Cerebellar cortex (tissue), 1 donor: Measurements from ENCODE around the gene ESYT2.
"Not testable (repeated sequence)": the region's sequence is repeated elsewhere in the genome, so short reads cannot be mapped to it uniquely, and the experiment has no call there.

Source experiments
- DNase-seq: peaks from one replicate; pipeline ENCODE4 v3.0.0-alpha.2; 2015; ENCODE audit warnings: low spot score

The ESYT2 gene

DNA sequence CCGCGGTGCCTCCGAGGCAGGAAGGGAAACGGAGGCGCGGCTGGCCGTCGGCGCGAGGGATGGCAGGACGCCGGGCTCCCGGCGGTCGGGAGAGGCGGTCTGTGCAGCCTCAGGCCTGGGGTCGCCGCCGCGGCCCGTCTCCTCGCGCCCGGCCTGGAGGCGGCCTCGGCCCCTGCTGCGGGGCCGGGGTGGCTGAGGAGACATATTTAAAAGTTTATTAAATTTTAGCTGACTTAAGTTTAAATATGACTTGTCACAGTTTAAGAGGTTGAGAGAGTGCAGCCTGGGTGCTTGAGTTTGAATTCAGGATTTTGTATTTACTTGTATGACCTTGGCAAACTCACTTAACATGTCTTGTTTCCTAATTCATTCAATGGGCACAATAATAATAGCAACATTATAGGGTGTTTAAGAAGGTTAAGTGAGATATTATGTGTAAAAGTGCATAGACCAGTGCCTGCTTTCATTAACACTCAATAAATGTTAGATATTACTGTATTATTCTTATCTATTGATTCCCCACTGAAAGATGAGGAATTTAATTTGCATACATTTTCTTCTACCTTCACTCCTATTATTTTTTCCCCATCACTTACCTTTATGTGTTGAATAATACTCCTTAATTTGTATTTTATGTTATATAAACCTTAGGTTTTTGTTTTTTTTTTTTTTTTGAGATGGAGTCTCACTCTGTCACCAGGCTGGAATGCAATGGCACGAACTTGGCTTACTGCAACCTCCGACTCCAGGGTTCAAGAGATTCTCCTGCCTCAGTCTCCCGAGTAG is 27.8 kb upstream of the ESYT2 start:
- DNase-seq: no peak

DNA sequence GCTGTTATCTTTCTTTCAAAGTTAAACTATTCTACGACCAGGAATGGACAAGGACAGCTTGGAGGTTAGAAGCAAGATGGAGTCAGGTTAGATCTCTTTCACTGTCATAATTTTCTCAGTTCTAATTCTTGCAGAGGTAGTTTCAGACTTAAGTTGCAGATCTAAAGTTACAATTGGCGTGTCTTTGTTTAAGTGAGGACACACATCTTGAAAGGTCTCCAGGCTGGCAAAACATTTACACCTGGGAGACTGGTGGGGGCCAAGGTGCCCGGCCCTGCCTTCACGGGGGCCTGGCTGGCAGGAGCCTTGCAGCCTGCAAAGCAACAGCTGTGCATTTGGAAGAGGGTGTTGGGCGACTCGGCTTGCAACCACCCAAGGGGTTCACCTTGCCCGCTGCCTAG is 25.4 kb upstream of the ESYT2 start:
- no peak for DNase-seq

DNA sequence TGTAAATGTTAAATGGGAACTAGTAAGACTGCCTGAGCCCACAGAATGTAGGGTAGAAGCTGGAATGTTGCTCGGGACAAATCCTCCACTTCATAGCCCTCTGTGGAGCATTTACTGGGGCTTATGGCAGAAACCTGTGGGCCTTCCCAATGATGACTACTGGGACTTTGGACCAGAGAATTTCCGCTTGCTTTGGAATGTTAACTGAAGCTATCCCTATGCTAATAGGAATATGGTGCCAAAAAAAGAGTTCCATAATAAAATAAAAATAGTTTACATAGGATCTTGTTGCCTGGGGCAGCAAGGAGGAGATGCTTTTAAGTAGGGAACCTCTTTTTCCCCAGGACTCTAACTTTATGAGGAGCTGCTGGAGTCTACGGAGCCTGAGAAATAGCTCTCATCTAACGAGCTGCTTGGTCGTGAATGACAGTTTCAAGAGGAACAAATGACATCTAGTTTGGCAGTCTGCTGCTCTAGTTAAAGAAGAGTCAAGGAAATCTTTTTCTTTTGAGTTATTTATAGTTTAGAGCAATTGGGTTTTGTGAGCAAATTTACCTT is 21.3 kb upstream of the ESYT2 start:
- no peak for DNase-seq

DNA sequence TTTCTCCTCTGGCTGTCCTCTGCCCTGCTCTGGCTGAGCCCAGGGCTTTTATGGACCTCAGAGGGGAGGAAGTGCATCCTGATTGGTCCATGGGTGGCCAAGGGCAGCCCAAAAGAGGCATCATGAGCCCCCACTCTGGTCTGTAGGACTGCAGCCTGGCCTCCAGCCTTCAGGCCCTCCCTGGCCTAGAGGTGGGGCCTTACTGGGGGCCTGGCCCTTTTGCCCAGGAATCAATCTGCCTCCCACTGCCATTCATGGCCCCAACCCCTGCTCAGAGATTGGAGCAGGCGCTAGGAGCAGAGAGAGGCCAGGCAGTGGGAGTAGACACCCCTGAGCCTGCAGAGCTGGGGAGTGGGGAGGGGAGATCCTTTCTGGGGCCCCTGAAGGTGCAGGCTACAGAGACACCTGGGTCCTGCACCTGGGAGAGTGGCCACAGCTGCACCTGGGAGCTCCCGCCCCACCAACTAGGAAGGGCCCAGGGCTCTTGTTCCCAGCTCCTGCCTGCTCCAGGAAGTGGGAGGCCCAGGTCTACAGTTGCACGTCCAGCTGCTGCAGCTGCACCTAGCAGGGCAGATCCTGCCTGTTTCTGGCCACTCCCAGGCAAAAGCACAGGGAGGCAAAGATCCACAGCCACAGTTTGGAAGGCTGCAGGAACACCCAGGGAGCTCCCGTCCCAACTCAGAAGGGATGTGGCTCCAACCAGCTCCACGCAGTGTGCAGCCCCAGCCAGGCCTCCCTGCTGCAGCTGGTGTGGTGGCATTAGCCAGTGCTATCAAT is 20.6 kb upstream of the ESYT2 start:
- no peak for DNase-seq

DNA sequence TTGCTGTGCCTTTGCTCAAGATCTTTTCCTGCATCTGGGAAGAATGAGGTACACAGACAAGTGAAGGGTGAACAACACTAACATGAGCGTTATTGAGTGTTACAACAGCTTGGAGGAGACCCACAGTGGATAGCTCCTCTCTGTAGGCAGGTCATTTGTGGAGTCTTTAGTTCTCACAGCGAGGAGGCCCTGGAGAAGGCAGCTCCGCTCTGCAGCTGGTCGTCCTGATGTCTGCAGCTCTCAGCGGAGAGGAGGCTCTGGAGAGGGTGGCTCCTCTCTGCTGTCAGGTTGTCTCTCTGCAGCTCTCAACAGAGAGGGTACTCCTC is 20.1 kb upstream of the ESYT2 start:
- no peak for DNase-seq

DNA sequence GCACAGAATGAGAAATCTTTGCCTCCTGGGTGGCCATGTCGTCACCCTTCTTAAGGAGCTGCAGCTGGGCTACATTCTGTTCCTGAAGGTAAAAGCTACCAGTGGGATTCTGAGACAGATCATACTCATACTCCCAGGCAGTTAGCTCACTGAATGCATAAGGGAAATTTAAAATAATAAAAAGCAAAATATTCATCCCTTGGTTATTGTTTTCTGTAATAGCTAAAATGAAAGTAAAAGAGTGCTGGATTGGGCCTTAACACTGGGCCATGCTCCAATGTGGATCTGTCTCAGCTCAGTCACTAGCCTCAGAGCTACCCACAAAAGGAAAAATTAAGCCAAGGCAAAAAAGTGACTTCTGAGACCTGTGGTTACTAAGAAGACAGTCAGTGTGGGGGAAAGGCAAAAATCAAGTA is 18.1 kb upstream of the ESYT2 start:
- no peak for DNase-seq

DNA sequence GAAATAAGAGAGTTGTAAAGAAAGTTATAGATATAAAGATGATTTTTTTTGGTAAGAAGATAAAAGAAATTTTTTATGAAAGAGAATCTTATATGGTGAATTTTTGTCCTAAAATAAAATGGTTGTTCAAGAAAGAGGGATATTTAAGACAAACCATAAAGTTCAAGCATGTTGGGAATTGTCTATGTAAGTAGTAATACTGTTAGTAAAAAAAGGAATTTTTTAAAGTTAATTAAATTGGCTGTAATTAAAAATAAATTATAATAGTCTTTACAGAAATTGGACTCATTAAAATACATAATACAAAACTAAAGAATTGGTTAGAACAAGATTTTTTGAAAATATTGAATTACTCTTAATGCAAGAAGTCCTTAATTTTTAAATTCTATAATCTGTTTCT is 17.0 kb upstream of the ESYT2 start:
- no peak for DNase-seq

DNA sequence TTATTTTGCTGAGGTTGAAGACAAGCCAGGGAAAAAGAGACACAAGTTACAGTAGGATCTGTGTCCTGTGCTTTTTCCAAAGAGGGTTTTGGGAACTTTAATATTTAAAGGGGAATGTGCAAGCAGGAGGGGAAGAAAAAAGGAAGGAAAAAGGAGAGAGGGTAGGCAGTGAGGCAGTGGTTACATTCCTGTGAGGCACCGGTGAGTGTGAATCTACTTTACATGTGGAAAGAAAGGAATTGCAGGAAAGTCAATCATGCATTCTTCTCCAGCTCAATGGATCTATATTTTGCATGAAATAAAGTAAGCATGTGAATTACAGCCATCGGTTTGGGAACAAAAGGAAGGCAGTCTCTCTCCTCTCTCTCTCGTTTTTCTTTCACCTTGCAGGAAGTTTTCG is 14.5 kb upstream of the ESYT2 start:
- no peak for DNase-seq

DNA sequence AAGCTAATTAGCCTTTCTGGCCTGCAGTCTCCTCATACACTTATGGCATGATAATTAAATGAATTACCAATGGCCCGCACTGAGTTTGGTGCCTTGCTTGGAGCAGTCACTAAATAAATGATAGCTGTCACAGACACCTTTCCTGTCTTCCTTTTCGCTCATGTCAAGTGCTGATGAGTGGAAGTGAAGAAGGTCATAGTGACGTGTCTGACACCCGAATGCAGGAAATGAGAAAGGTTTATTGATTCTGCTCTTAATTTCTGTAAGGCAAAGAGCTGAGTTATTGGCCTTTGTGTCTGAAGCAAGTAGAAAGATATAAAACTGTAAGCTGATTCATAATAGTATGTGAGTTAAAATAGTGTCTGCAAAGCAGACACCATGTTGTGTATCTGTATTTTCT is 13.2 kb upstream of the ESYT2 start:
- DNase-seq: no peak

DNA sequence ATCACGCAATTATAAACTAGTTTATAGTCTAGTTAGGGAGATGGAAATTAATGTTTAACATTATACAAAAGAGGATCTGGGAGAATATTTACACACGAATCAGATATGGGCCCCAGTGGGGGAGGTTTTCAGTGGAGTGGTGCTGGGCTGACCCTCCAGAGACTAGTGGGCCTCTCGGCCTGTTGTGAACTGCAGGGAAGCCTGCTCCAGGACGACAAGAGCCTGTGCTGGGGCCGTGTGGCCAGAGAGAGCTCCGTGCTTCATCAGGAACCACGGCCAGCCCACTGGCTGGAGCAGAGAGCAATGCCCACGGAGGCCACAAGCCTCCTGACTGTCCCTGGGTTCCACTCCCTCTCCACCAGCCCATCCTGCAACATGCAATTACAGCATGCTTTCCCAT is 11.3 kb upstream of the ESYT2 start:
- DNase-seq: no peak

DNA sequence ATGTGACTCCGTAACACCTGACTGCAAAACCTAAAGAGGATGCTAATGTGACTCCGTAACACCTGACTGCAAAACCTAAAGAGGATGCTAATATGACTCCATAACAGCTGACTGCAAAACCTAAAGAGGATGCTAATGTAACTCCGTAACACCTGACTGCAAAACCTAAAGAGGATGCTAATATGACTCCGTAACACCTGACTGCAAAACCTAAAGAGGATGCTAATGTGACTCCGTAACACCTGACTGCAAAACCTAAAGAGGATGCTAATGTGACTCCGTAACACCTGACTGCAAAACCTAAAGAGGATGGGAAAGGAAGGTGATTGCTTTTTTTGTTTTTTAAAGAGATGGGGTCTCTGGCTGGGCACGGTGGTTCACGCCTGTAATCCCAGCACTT is 9.9 kb upstream of the ESYT2 start:
- not testable (repeated sequence) for DNase-seq

DNA sequence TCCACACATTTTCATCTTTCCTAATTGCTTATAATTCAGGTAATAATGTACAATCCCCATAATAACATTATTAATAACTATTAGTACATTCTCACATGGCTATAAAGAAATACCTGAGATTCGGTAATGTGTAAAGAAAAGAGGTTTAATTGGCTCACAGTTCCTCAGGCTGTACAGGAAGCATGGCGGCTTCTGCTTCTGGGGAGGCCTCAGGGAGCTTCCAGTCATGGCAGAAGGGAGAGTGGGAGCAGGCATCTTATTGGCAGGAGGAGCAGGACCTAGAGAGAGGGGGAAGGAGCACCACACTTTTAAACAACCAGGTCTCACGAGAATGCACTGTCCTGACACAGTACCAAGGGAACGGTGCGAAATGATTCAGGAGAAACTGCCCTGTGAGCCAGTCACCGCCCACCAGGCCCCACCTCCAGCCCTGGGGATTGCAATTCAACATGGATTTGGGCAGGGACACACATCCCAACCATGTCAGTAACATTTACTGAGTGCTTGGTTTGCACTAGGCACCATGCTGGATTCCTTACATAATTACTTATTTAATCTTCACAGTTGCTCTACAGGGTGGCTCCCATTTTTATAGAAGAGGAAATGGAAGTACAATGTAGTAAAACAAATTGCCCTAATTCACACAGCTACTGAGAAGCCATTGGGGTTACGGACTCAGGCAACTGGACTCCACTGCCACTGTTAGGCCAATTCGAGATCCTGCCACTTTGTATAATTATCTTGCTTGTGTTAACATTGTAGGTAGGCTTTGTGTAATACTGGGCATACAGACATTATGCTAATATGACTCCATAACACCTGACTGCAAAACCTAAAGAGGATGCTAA is 8.7 kb upstream of the ESYT2 start:
- no peak for DNase-seq

DNA sequence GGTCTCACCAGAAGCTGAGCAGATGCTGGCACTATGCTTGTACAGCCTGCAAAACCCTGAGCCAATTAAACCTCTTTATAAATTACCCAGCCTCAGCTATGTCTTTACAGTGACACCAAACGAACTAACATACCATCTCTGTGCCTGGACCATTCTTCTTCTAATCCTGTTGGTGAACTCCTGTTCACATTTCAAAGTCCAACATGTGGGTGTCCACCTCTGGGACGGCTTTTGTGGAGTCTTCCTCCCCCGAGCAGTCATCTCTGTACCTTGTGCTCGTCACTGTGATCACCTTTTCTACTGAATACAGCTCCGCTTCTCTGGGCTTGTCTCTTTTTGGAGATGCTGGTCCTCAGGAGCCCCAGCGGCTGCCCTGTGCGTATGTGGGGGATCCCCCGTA is 7.4 kb upstream of the ESYT2 start:
- DNase-seq: no peak

DNA sequence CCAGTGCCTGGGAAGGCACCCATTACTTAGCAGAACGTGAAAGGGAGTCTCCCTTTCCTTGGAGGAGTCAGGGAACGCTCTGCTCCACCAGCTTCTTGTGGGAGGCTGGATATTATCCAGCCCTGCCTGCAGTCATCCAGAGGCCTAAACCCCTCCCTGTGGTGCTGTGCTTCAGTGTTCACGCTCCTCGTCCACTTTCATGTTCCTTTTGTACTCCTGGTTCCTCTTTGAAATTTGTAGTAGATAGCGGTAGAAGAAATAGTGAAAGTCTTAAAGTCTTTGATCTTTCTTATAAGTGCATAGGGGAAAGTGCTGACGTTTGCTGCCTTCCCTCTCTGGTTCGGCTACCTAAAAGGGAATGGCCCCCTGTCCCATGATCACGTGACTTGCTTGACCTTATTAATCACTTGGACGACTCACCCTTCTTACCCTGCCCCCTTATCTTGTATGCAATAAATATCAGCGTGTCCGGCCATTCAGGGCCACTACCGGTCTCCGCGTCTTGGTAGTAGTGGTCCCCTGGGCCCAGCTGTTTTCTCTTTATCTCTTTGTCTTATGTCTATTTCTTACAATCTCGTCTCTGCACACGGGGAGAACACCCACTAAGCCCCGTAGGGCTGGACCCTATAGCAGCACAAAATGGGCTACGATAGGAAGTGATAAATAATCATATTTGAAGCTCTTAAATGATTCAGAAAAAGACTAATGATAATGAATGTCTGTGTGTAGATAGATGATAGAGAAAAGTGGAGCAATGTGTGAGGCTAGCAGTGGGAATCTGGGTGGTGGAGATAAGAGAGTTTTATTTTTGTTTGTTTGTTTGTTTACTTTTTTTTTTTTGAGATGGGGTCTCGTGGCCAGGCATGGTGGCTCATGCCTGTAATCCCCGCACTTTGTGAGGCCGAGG is 5.8 kb upstream of the ESYT2 start:
- DNase-seq: no peak

DNA sequence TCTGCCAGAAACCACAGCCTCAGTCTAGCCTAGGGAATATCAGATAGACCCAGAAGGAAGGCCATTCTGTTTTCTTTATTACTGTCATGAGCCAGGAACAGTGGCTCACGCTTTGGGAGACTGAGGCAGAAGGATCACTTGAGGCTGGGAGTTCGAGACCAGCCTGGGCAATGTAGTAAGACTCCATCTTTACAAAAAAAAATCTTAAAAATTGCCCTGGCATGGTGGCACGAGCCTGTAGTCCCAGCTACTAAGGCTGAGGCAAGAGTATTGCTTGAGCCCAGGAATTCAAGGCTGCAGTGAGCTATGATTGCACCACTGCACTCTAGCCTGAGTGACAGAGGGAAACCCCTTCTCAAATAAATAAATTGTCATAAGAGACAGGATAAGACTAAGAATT is 3.7 kb upstream of the ESYT2 start:
- no peak for DNase-seq

DNA sequence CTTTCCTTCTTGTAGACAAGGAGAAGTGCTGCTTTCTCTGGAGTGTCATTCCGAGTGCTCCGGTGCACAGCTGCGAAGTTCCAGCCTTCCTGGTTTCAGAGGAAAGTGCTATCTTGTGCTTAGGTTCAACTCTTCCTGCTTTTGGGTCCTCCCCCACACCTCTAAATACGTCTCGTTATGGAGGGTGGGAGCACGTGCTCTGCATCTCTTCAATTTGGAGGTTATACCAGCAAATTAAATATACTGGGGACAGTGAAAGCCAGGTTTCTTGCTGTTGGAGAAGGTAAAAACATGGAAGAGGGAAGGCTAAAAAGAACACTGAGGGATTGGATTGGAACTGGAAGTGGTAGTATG is 2.4 kb upstream of the ESYT2 start:
- no peak for DNase-seq

DNA sequence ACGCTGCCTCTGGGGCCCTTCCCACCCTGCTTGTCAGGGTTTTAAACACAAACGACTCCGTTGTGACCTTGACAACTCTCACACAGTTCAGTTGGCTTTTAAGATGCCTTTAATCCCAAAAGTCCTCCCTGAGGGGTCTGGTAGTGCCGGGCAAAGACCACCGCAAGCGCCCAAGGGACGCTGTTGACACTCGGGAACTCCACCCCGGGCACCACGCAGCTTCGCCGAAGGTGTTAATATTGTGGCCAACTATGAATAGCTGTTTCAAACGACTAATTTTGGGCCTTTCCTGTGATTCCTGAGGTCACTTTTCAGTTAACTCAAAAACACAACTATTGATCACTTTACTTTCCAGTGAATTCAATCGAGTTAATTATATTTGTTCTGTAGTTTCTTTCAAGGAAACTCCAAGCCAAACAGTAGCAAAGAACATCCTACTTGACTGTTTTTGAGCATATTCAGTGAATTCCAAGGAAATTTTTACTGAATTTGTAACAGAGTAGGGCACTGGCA is 958 bp upstream of the ESYT2 start:
- no peak for DNase-seq

DNA sequence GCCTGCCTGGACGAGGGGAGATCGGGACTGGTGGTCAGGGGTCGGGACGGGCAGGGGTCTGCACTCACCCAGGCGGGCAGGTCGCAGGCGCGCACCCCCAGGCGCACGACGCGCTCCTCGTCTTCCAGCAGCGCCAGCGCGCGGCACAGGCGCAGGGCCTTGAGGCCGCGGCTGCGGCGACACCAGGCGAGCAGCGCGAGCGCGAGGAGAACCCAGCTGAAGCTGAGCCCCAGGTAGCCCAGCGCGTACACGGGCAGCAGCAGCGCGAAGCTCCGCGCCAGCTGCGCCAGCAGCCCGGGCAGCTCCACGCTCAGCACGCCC is 328 bp downstream of the ESYT2 start:
- peak; percentile 58 for DNase-seq

DNA sequence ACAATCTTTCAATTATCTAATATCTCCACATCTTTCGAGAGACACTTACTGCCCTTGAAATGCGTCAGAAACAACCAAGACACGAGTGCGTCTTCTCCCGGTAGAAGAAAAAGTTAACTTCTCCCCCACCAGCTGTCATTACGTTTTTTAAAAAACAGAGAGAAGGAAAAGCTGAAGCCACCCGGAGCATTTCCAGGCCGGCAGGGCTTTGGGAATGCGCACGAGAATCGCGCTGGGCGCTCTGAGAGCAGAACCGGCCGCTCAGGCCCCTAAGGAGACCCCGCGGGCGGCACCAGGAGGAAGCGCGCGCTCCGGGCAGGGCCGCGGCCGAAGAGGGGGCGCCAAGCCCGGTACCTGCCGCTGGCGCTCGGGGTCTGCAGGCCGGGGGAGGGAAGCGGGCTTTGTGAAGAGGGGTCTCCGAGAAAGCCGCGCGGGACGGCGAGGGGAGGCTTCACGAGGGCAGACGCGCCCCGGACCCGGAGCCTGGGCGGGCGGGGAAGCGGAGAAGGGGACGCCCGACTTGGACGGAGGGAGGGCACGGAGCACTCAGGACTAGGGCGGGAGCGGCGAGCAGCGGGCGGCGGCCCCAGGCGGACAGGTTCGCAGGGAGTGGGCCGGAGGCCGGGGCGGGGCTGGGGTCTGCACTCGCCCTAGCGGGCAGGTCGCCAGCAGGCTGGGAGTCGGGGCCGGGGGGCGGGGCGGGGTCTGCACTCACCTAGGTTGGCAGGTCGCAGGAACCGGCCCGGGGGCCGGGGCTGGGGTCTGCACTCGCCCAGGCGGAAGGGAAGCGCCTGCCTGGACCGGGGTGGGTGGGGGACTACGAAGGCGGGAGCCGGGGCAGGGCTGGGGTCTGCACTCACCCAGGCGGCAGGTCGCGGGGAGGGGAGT is 932 bp downstream of the ESYT2 start:
- no peak for DNase-seq

DNA sequence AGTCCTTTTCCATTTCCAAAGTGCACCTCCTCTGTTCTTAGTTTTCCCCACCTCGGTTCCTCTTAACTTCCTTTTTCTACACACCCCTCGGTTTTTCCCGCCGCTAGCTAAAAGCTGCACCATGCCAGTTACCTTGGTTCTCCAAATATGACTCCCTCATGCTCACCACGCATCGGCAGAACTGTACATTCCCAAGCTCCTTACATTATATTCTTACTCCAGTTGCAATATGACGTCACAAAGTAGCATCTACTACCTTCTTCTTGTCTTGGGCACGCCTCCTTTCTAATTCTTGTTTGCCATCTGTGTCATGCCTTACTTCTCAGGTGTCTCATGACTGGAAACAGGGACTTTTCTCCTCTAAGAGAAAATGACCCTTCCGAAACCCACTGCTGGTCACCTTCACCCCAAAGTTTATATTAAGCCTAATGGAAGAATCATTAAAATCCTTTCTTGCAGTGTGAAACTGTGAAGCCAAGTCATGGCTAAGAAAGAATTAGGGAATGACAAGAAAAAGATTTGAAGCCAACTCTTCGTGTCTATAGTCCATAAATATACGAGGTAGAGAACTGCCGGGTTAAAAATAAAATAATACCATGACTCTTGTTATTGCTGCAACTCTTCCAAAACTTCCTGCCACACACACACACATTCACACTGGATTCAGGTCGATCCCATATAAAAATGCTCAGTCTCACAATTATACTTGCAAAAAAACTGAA is 1.7 kb downstream of the ESYT2 start:
- DNase-seq: no peak
